SW480 (cell line): ENCODE measurements around the gene UPK2.

Experiments used
- DNase-seq: peaks from one replicate; pipeline ENCODE4 v3.0.0-alpha.2; 2016; ENCODE audit warnings: low spot score

Gene UPK2

GRCh38 chr11:118917481-118918127 lies 38.5 kb upstream of the UPK2 start:
- peak; percentile 94 for DNase-seq

- peak; percentile 93 for DNase-seq
Observed at GRCh38 chr11:118918128-118918685, 37.9 kb upstream of the UPK2 start.

- DNase-seq = peak; percentile 44
Observed at GRCh38 chr11:118918686-118919280, 37.3 kb upstream of the UPK2 start.

GRCh38 chr11:118921121-118921928 lies 34.8 kb upstream of the UPK2 start:
- DNase-seq = peak; percentile 46

GRCh38 chr11:118921929-118922744 lies 34.0 kb upstream of the UPK2 start:
- peak; percentile 58 for DNase-seq

GRCh38 chr11:118922745-118923627 lies 33.1 kb upstream of the UPK2 start:
- no peak for DNase-seq

GRCh38 chr11:118923721-118924587 lies 32.1 kb upstream of the UPK2 start:
- DNase-seq = no peak

GRCh38 chr11:118924591-118925585 lies 31.2 kb upstream of the UPK2 start:
- DNase-seq = peak; percentile 40

GRCh38 chr11:118927554-118928100 lies 28.5 kb upstream of the UPK2 start:
- no peak for DNase-seq

- DNase-seq = peak; percentile 97
Observed at GRCh38 chr11:118928101-118928869, 27.8 kb upstream of the UPK2 start.

- peak; percentile 61 for DNase-seq
Observed at GRCh38 chr11:118928870-118929500, 27.1 kb upstream of the UPK2 start.

- peak; percentile 84 for DNase-seq
Observed at GRCh38 chr11:118929501-118930093, 26.5 kb upstream of the UPK2 start.

- peak; percentile 97 for DNase-seq
Observed at GRCh38 chr11:118930094-118930712, 25.9 kb upstream of the UPK2 start.

GRCh38 chr11:118931571-118931970 lies 24.5 kb upstream of the UPK2 start:
- DNase-seq = no peak

- DNase-seq = no peak
Observed at GRCh38 chr11:118933486-118933885, 22.6 kb upstream of the UPK2 start.

GRCh38 chr11:118935376-118935775 lies 20.7 kb upstream of the UPK2 start:
- DNase-seq = no peak
